ENCODE measurements around the gene KIF17.
A peak's percentile ranks its signal among the peaks of the same experiment; 100 is the strongest.
"Not testable (repeated sequence)": the region's sequence is repeated elsewhere in the genome, so short reads cannot be mapped to it uniquely, and the experiment has no call there.

KIF17 gene

DNA sequence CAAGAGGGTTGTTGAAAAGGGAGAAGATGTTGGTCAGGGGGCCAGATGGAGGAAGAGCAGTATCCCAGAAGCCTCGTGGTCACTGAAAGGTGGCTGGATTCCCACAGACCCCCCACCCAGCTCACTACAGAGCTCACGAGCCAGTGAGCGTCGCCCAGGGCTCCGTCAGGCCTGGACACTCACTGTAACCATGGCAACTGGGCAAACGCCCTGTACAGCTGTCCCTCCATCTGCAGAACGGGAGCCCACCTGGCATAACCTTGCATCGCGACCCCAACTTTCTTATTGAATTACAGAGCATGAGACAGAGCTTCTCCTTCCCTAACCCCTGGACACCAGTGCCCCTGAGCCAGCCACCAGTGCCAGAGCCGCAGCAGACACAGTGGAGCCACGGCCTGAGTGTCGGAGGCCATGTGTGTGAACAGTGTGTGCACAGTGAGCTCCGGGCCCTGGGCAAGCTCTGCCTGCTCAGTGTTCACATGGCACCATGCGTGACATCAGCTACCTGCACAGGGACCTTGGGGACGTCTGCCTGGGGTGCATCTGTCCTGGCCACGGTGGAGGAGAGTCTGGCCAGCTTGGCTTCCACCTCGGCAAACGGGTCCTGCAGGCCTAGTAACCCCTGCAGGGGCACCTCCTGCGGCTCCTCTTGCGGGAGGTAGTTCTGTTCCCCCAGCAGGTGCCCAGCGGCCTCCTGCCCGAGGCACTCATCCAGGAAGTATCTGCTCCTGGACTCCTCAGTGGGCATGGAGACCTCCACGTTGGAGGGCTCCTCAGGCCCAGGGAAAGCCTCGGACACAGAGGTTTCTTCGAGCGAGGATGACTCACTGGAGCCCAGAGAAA, 30.7 kb downstream of the KIF17 start:
- DNase-seq (ENCODE audit: low spot score): no peak

DNA sequence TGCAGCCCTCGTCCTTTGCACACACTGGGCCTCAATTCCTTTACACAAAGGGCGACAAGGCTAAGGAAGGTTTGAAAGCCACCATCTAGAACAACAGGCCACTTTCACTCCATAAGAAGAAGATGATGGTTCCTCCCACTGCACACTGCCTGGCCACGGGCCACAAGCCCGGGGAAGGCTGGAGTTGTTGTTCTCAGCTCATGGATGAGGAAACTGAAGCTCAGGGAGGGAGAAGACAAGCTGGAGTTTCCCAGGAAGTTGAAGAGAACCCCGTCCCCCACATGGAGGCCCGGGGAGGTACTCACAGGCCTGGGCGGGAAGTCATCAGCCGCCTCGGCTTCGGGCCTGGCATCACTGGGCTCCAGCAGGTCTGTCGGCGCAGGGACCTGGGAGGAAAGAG, 32.1 kb downstream of the KIF17 start:
- no peak for DNase-seq (ENCODE audit: low spot score)

DNA sequence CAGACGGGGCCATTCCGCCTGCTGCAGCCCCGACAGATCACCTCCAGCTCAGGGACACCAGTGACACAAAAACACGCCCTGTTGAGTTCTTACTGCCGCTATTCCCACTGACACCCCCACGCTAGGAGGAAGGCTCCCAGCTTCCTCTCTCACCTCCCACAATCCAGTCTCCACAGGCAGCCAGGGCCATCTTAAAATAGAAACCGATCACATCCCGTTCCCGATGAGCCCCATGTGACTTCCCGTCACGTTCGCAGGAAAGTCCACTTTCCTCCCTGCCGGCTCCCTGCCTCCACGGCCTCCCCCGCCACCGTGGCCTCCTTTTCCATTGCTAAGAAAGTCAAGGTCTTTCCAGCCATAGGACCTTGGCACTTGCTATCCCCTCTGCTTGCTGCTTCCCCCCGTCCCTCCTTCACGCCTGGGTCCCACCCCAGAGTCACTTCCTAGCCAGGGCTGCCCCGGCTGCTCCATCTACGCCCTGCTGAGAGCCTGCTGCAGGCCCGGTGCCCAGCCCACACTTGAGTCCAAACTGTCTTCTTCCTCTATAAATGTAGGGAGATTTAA, 32.6 kb downstream of the KIF17 start:
- no peak for DNase-seq (ENCODE audit: low spot score)

- no peak for DNase-seq (ENCODE audit: low spot score)
These were observed 33.2 kb downstream of the KIF17 start for GRCh38 chr1:20684651-20685050.

DNA sequence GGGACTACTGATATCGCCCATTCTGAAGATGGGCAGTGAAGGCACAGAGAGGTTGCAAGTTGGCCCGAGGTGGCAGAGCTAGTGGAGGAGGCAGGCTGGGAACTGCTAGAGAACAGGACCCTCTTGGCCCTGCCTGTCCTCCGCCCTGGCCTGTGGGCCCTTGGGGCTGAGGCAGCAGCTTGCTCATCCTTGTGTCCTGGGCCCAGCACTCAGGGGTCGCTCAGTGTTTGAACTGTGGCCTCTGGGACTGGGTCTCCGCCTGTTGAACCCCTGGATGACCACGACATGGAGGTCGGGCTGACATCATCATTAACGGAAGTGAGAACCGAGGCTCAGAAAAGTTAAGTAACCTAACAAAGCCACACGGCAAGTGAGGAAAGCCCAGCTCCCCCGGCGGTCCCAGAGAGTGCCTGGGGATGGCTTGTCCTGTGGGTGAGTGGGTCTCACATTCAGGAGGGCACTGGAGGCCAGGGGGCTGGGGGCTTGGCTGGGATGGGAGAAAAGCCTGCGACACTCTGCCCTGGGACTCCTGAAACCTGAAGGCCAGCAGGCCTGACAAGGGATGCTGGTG, 33.7 kb downstream of the KIF17 start:
- DNase-seq (ENCODE audit: low spot score): no peak

GRCh38 chr1:20683614-20684013, 34.2 kb downstream of the KIF17 start:
- DNase-seq (ENCODE audit: low spot score): no peak

DNA sequence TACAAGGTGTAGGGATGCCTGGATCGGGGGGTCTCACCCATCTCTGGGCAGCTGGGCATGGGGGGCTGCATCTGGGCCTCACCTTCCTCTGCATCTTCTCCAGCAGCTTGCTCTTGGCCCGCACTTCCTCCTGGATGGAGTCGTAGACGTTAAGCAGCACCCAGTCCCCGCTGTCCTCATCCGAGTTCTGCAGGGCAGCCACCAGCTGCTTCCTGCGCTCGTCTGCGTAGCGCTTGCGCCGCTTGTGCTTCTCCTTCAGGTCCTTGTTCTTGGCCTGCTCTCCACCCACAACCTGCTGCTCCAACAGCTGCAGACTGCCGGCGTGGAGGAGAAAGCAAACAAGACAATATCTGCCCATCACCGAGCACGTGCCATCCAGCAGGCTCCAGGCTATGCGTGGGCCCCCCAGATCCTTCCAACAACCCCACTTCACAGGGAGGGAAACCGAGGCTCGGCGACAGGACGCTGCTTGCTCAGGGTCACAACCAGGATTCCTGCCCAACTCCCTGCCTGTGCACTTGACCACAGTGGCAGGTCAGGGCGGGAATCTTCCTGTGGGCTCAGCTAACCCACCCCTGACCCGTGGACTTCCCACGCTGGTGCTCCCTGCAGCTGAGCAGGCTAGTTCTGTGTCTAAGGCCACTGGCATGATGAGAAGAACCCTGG, 35.1 kb downstream of the KIF17 start:
- no peak for DNase-seq (ENCODE audit: low spot score)

- no peak for DNase-seq (ENCODE audit: low spot score)
These were observed 35.8 kb downstream of the KIF17 start for GRCh38 chr1:20681999-20682398.

- no peak for DNase-seq (ENCODE audit: low spot score)
These were observed 37.5 kb downstream of the KIF17 start for GRCh38 chr1:20680269-20680668.

DNA sequence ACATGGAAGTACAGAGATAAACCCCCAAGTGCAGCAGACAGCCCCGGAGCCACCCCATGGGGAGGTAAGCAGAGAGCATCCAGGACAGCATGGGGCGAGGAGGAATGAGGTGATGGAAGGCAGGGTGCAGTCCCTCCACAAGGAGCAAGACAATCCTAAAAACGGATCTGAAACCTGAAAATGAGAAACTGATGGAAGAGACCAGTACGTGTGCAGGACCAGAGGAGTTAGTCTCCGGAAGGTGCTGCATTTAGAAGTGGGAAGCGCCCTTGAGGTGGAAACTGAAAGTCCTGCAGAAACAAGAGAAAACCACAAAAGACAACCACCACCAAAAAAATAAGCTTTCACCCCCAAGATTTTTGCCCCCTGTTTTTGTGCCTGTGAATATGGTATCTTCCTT, 39.2 kb downstream of the KIF17 start:
- no peak for DNase-seq (ENCODE audit: low spot score)

DNA sequence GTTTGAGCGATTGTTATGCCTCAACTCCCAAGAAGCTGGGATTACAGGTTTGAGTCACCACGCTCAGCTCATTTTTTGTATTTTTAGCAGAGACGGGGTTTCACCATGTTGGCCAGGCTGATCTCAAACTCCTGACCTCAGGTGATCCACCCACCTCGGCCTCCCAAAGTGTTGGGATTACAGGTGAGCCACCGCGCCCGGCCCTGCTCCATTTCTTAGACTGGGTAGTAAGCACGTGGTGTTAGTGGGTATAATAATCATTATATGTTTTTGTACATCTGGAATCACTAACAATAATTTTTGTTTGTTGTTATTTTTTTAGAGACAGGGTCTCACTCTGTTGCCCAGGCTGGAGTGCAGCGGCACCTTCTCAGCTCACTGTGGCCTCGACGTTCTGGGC, 44.2 kb downstream of the KIF17 start:
- not testable (repeated sequence) for DNase-seq (ENCODE audit: low spot score)

GRCh38 chr1:20672265-20672632, 45.6 kb downstream of the KIF17 start:
- DNase-seq (ENCODE audit: low spot score): no peak

- no peak for DNase-seq (ENCODE audit: low spot score)
These were observed 46.9 kb downstream of the KIF17 start for GRCh38 chr1:20670936-20671335.

- DNase-seq (ENCODE audit: low spot score): no peak
These were observed 49.2 kb downstream of the KIF17 start for GRCh38 chr1:20668581-20668980.

DNA sequence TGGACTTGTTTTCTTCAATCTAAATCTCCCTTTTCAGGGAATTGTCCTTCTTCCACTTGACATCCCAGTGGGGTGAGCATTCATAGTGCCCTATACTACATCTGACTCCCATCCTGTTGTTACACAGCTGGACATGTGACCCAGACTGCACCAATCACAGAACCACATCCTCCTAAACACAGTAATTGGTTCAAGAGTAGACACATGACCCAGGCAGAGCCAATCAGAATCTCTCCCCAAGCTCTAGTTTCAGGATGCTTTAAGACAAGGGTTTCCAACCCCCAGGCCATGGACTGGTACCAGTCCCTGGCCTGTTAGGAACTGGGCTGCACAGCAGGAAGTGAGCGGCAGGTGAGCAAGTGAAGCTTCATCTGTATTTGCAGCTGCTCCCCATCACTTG, 51.0 kb downstream of the KIF17 start:
- no peak for DNase-seq (ENCODE audit: low spot score)

- no peak for DNase-seq (ENCODE audit: low spot score)
These were observed 51.7 kb downstream of the KIF17 start for GRCh38 chr1:20666146-20666545.

DNA sequence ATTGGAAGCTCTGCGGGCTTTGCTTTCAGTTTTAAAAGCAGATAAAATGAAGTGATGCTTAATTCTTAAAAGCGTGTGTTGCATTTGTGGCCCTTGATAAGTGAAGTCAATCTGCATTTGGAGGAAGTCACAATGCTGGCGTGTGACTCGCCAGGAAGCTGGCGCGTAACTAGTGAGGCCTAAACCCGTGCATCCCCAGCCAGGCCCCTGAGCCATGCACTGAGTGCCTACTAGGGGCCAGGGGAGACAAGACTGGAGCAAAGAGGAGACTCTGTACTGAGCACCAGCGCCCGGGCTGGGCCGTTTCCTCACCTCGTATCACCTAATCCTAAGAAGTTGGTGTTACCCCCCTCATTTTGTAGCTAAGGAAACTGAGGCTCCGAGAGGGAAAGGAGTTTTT, 52.1 kb downstream of the KIF17 start:
- DNase-seq (ENCODE audit: low spot score): no peak

DNA sequence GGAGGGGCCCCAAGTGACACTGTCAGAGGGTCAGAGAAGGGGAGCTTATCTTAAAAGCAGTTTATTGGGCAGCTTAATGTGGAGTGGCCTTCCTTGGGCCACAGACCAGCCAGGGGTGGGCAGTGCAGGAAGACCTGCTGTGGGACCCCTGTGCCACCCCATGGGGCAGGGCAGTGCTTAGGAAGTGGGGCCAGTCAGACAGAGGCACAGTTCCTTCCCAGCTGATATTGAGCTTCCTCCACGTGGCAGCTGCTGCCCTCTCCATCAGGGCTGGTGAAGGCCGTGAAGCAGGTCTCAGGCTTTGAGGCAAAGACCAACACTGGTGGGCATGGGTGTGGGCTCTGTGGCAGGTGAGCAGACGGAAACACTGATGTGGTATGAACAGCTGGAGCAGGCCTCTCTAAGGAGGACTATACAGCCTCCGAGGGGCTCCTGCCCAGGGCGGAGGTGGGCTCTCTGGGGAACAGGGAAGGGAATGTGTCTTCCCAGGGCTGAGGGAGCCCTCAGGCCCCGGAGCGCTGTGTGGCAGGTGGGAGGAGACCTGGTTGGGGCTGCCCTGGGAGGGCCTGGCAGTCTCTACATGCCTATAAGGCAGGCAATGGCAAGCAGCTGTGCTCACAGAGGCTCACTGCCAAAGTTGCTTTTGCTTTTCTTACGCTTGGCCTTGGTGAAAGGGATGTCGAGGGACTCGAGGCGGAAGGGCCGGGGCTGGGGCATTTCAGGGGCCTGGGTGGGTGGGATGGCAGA, 53.7 kb downstream of the KIF17 start:
- no peak for DNase-seq (ENCODE audit: low spot score)

DNA sequence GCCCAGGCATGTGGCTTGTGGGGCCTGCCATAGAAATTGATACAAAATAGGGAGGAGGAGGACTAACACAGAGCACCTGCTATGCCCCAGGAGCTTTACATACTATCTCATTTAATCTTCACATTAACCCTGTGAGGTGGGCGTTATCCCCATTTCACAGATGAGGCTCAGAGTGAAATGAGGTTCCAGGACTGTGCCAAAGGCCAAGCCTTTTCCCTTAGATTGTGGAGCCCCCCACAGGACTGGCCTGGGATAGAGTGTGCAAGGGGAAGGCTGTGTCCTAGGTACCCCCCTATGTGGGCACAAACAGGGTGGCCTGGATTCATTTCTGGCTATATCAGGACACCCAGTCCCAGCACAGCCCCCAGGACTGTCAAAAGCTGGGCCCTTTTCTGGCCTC, 54.4 kb downstream of the KIF17 start:
- DNase-seq (ENCODE audit: low spot score): no peak

DNA sequence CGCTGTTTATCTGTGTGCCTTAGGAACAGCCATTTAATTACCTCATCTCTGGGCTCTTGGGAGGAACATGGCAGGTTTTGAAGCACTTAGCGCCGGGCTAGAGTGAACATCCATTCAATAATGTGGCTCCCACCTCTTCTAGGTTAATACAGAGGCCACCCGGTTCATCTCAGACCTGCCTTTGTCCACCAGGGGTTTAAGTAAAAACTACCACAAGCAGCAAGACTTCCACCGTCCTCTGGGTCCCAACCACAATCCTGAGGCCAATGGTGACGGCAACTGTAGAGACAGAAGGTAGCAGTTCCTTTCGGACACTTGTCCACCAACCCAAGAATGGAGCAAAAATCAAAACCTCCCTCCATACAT, 55.7 kb downstream of the KIF17 start:
- DNase-seq (ENCODE audit: low spot score): no peak

DNA sequence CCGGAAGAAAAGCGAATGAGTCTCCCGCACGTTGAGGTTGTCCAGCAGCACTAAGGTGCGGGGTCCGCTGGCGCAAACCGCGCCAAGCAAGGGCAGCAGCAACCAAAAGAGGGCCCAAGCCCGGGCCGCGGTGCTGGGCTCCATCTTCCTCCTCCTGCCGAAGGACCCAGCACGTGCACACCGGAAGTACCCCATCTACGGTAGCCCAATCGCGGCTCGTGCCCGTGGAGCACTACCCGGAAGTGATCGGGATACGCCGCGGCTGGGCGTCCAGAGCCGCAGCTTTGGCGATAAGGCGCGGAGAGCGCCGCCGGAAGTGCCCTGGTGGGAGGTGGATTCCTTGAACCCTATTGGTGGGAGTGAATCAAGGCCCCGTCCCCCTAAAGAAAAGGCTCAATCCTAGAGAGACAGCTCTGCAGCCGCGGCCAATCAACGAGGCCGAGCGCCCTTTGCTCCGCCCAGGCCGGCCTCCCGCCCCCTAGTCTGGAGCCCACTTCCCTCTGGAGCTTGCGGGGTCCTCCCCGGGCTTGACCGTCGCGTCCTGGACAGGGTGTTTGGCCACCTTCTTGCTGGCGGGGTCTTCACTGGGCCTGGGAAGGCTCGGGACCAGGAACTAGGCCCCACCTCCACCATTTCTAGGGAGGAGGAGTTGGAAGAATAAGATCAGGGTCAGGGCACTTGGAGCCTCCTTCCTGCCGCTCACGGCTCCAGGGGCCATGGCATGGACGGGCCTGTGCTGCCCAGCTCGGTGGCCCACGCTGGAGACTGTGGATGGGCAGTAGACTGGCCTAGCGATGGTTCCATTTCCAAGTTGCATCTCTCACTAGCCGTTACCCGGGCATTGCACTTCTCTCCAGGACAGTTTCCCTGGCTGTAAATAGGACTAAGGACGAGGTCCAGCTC, 56.3 kb downstream of the KIF17 start, which contains the start of gene DDOST:
DDOST (minus strand) TSS at position 163 of the 903 bp plus-strand sequence; CDS start at position 144, 19 bp downstream.
- DNase-seq (ENCODE audit: low spot score): peak; percentile 99
